Trophoblast cell (in vitro differentiated cells and primary cell): ENCODE measurements around the gene ZNF491.
"Not testable (repeated sequence)": the region's sequence is repeated elsewhere in the genome, so short reads cannot be mapped to it uniquely, and the experiment has no call there.

ENCODE experiments used
- DNase-seq, 2 donors: peaks; one replicate each; pipeline ENCODE4 v3.0.0-alpha.2; 2016
- H2AFZ ChIP-seq: 2 replicates; pipeline ENCODE4 v1.6.1; 2013; ENCODE audit warnings: low read length, moderate library complexity, mild to moderate bottlenecking; ENCODE audit not compliant: insufficient read depth, poor library complexity
- H2AK5ac ChIP-seq: 2 replicates; pipeline ENCODE4 v1.6.1; 2013; ENCODE audit warnings: mild to moderate bottlenecking, low read length
- H2BK120ac ChIP-seq: 2 replicates; pipeline ENCODE4 v1.6.1; 2013; ENCODE audit warnings: low read length, mild to moderate bottlenecking, moderate library complexity; ENCODE audit not compliant: insufficient read depth, poor library complexity
- H2BK12ac ChIP-seq: 2 replicates; pipeline ENCODE4 v1.6.1; 2013; ENCODE audit warnings: mild to moderate bottlenecking, low read length, moderate library complexity
- H2BK5ac ChIP-seq: 2 replicates; pipeline ENCODE4 v1.6.1; 2013; ENCODE audit warnings: low read length, low read depth, moderate library complexity, mild to moderate bottlenecking; ENCODE audit not compliant: poor library complexity
- H3K14ac ChIP-seq: 2 replicates; pipeline ENCODE4 v1.6.1; 2013; ENCODE audit warnings: mild to moderate bottlenecking, low read length
- H3K18ac ChIP-seq: 2 replicates; pipeline ENCODE4 v1.6.1; 2013; ENCODE audit warnings: mild to moderate bottlenecking, low read length
- H3K23ac ChIP-seq: 2 replicates; pipeline ENCODE4 v1.6.1; 2013; ENCODE audit warnings: low read length
- H3K27ac ChIP-seq: 2 replicates; pipeline ENCODE4 v1.5.1; 2013; ENCODE audit warnings: low read depth, mild to moderate bottlenecking, inconsistent platforms, low read length, moderate library complexity
- H3K27me3 ChIP-seq: 2 replicates; pipeline ENCODE4 v1.6.1; 2013; ENCODE audit warnings: inconsistent platforms, mild to moderate bottlenecking, low read length, moderate library complexity; ENCODE audit not compliant: insufficient read depth
- H3K36me3 ChIP-seq, 2 experiments: 1 replicate in 1 of 2; 2 replicates in 1 of 2; pipeline ENCODE4 v1.6.1; 2013; ENCODE audit warnings: low read length in 2 of 2, mild to moderate bottlenecking in 2 of 2, moderate library complexity in 1 of 2; ENCODE audit not compliant: insufficient read depth in 2 of 2, control insufficient read depth in 1 of 2
- H3K4ac ChIP-seq: 2 replicates; pipeline ENCODE4 v1.6.1; 2013; ENCODE audit warnings: low read depth, mild to moderate bottlenecking, low read length, moderate library complexity
- H3K4me1 ChIP-seq, 2 experiments: 1 replicate in 1 of 2; 2 replicates in 1 of 2; pipeline ENCODE4 v1.6.1; 2013; ENCODE audit warnings: low read length in 2 of 2, mild to moderate bottlenecking in 2 of 2, moderate library complexity in 1 of 2; ENCODE audit not compliant: insufficient read depth in 2 of 2, control insufficient read depth in 1 of 2
- H3K4me2 ChIP-seq: 2 replicates; pipeline ENCODE4 v1.6.1; 2013; ENCODE audit warnings: inconsistent platforms, mild to moderate bottlenecking, low read length, moderate library complexity
- H3K4me3 ChIP-seq: 2 replicates; pipeline ENCODE4 v1.5.1; 2013; ENCODE audit warnings: mild to moderate bottlenecking, low read depth, low read length, inconsistent platforms
- H3K79me1 ChIP-seq: one replicate; pipeline ENCODE4 v1.6.1; 2013; ENCODE audit warnings: low read length
- H3K79me2 ChIP-seq: 2 replicates; pipeline ENCODE4 v1.6.1; 2013; ENCODE audit warnings: low read length, mild to moderate bottlenecking; ENCODE audit not compliant: control insufficient read depth, insufficient read depth, poor library complexity
- H3K9ac ChIP-seq: 2 replicates; pipeline ENCODE4 v1.6.1; 2013; ENCODE audit warnings: mild to moderate bottlenecking, low read length
- H3K9me3 ChIP-seq: 2 replicates; pipeline ENCODE4 v1.6.1; 2013; ENCODE audit warnings: low read depth, mild to moderate bottlenecking, control low read depth, inconsistent platforms, low read length; ENCODE audit not compliant: insufficient read depth
- H4K12ac ChIP-seq: 2 replicates; pipeline ENCODE4 v1.6.1; 2013; ENCODE audit warnings: low read depth, mild to moderate bottlenecking, low read length, moderate library complexity
- H4K8ac ChIP-seq: 2 replicates; pipeline ENCODE4 v1.6.1; 2013; ENCODE audit warnings: low read depth, mild to moderate bottlenecking, low read length, moderate library complexity
- H4K91ac ChIP-seq: one replicate; pipeline ENCODE4 v1.6.1; 2013; ENCODE audit warnings: low read depth, mild to moderate bottlenecking, low read length, moderate library complexity
- WGBS: extraction: QIAGEN DNeasy Blood & Tissue Kit; methylation state at CpG from one replicate; pipeline ENCODE4 v1.1.7; 2013; ENCODE audit warnings: missing lambda C conversion rate; ENCODE audit not compliant: insufficient read length, insufficient coverage; ENCODE audit errors: extremely low coverage; 5-methylcytosine and 5-hydroxymethylcytosine counted together

The ZNF491 gene

DNA sequence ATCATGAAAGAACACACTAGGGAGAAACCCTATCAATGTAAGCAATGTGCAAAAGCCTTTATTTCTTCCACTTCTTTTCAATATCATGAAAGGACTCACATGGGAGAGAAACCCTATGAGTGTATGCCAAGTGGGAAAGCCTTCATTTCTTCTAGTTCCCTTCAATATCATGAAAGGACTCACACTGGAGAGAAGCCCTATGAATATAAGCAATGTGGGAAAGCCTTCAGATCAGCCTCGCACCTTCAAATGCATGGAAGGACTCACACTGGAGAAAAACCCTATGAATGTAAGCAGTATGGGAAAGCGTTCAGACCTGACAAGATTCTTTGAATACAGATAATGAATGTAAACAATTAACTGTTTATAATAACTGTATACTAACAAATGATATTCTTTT is 35.2 kb downstream of the ZNF491 start:
- H4K12ac ChIP-seq, result no peak overlapping the region
- H2AK5ac ChIP-seq, result no peak overlapping the region
- no peak overlapping the region for H3K4me2 ChIP-seq
- H3K18ac ChIP-seq, result no peak overlapping the region
- DNase-seq, result no peak
- no peak overlapping the region for H3K4me3 ChIP-seq
- H3K23ac ChIP-seq, result no peak overlapping the region
- no peak overlapping the region for H4K8ac ChIP-seq
- H2BK120ac ChIP-seq, result no peak overlapping the region
- no peaks in the 10 kb centered on the region for H3K27me3 ChIP-seq
- peaks cover 18% of the 10 kb centered on the region for H3K9me3 ChIP-seq
- no peaks in the 10 kb centered on the region for H3K4me1 ChIP-seq
- H3K79me1 ChIP-seq, result no peaks in the 10 kb centered on the region
- no peaks in the 10 kb centered on the region for H3K79me2 ChIP-seq
- H3K14ac ChIP-seq, result no peak overlapping the region
- H2AFZ ChIP-seq, result no peak overlapping the region
- no peak overlapping the region for H2BK12ac ChIP-seq
- H4K91ac ChIP-seq, result no peak overlapping the region
- no peak overlapping the region for H3K4ac ChIP-seq
- WGBS, result no CpG with 5 or more reads among the region's 2 CpGs
- H3K36me3 ChIP-seq, result peaks cover 21 to 35% of the 10 kb centered on the region in 2 experiments
- no peak overlapping the region for H3K9ac ChIP-seq
- no peak overlapping the region for H3K27ac ChIP-seq
- H2BK5ac ChIP-seq, result no peak overlapping the region

DNA sequence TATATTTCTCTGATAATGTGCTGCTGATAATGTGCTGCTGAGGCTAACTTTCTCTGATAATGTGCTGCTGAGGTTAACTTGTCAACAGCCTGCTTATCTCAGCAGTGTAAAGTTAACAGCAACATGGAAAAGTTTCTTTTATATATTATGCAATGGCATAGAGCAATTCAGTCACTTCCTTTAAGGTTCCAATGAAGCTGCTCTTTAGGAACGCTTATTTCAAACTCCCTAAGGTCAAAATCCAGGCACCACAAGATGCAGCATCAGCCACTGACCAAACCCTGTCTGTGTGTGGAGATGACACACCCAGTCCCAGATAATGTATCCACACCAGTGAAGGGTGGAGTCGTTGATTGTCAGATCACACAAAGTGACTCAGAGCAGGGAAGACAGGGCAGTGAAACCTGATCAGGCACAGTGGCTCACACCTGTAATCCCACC is 37.3 kb downstream of the ZNF491 start:
- H3K23ac ChIP-seq, H3K14ac ChIP-seq, H2AK5ac ChIP-seq, H4K12ac ChIP-seq, H4K91ac ChIP-seq, H2BK5ac ChIP-seq, H3K4me2 ChIP-seq, H3K79me2 ChIP-seq, H2AFZ ChIP-seq, H3K27me3 ChIP-seq, H3K79me1 ChIP-seq, H3K18ac ChIP-seq, H3K9ac ChIP-seq, H3K4ac ChIP-seq, H4K8ac ChIP-seq, H3K27ac ChIP-seq, H2BK120ac ChIP-seq, H2BK12ac ChIP-seq, H3K4me1 ChIP-seq, H3K4me3 ChIP-seq: not testable (repeated sequence)
- H3K9me3 ChIP-seq, result peaks cover 13% of the 10 kb centered on the region
- DNase-seq, result peak in 1 of 2 donors; percentile 57
- WGBS, result no CpG with 5 or more reads among the region's 2 CpGs
- peaks cover 13 to 28% of the 10 kb centered on the region in 2 experiments for H3K36me3 ChIP-seq

DNA sequence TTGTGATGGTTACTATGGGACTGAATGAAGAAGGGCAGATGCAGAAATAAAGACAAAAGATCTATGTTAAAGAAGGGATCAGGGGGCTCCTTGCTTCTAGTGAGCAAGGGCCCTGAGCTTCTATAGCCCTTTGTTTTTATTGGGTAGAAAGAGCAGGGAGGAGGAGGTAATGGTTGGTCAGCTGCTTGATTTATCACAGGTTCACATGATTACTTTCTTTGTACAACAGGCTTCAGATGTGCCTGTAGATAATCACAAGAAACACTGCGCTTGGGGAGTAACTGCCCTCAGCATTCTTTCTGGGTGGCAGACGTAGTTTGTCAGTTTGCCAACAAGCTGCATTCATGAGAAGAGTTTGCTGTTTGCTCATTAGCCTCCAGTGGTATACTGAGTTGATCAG is 45.4 kb downstream of the ZNF491 start:
- Histone ChIP-seq H3K27me3 (no peaks in the 10 kb centered on the region), H3K36me3 (no peaks in the 10 kb centered on the region), H3K4me1 (no peaks in the 10 kb centered on the region), H3K4me2 (no peak overlapping the region), H3K9me3 (peaks cover 11% of the 10 kb centered on the region), H3K18ac (no peak overlapping the region), H4K12ac (no peak overlapping the region), H3K23ac (no peak overlapping the region), H2BK12ac (no peak overlapping the region), H3K79me2 (no peaks in the 10 kb centered on the region), H2BK5ac (no peak overlapping the region), H3K14ac (no peak overlapping the region), H3K79me1 (no peaks in the 10 kb centered on the region), H2AFZ (no peak overlapping the region), H3K9ac (no peak overlapping the region), H4K8ac (no peak overlapping the region), H3K4me3 (no peak overlapping the region), H2AK5ac (no peak overlapping the region), H2BK120ac (no peak overlapping the region), H4K91ac (no peak overlapping the region), H3K27ac (no peak overlapping the region), H3K4ac (no peak overlapping the region)
- peak; percentile 20 to 59 for DNase-seq
- no CpG with 5 or more reads among the region's 2 CpGs for WGBS

DNA sequence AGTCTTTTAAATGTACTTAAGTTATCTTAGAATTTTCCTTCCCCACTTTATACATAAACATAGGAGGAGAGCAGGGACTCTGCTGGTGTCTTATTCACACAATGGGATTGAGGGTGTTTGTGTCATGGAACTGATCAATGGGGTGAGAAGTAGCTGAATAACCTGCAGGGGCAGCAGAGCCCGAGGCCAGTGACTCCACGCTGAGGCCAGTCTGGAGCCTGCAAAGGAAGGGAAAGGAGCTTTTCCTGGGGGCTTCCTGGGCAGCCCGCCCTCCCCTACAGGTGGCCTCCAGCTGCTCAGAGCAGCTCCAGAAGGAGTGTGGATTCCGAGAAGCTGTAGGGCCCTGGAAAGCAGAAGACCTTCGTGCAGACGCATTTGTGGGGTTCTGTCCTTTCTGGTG is 49.3 kb downstream of the ZNF491 start:
- not testable (repeated sequence) for H2AFZ ChIP-seq, H3K14ac ChIP-seq, H4K12ac ChIP-seq, DNase-seq, H4K91ac ChIP-seq, H3K36me3 ChIP-seq, H3K27ac ChIP-seq, H2BK5ac ChIP-seq, H3K4me3 ChIP-seq, H2AK5ac ChIP-seq, H3K27me3 ChIP-seq, H3K4me2 ChIP-seq, H2BK120ac ChIP-seq, H3K23ac ChIP-seq, H3K18ac ChIP-seq, H2BK12ac ChIP-seq, H3K79me2 ChIP-seq, H3K79me1 ChIP-seq, H3K4ac ChIP-seq, H3K9ac ChIP-seq, H4K8ac ChIP-seq, H3K4me1 ChIP-seq
- no CpG with 5 or more reads among the region's 6 CpGs for WGBS
- H3K9me3 ChIP-seq, result peaks cover 12% of the 10 kb centered on the region
